A673 (cell line): ENCODE measurements around the gene SCTR.

ENCODE experiments used
- EZH2 ChIP-seq: fragments of 200-600 bp; sonication (generic); IDR thresholded peaks from 2 replicates; pipeline ENCODE4 v1.6.1; 2017; ENCODE audit warnings: borderline replicate concordance, low read depth, mild to moderate bottlenecking, mixed read lengths, antibody characterized with exemption, low read length; ENCODE audit not compliant: poor library complexity, severe bottlenecking
- TF ChIP-seq, protein P1 (sequence below): fragments of 300-800, 200-600 bp; sonication (generic); conservative IDR thresholded peaks from 2 replicates; pipeline ENCODE4 v1.5.1; 2017; ENCODE audit warnings: low read depth, mild to moderate bottlenecking, antibody characterized with exemption, low read length, moderate library complexity, mixed read lengths

DNA sequence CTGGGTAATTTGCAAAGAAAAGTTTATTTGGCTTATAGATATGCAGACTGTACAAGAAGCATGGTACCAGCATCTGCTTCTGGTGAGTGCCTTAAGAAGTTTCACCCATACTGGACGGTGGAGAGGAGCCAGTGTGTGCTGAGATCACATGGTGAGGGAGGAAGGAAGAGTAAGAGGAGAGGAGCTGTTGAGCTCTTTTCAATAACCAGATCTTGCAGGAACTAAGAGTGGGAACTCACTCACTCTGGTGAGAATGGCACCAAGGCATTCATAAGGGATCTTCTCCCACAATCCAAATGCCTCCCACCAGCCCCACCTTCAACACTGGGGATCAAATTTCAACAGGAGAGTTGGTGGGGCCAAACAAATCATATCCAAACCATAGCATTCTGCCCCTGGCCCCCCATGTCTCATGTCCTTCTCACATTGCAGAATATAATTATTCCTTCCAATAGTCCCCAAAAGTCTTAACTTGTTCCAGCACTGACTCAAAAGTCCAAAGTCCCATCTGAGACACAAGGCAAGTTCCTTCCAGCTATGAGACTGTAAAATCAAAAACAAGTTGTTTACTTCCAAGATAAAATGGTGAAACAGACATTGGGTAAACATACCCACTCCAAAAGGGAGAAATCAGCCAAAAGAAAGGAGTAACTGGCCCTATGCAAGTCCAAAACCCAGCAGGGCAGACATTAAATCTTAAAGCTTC is 104.3 kb downstream of the SCTR start:
- TF ChIP-seq, protein P1, sequence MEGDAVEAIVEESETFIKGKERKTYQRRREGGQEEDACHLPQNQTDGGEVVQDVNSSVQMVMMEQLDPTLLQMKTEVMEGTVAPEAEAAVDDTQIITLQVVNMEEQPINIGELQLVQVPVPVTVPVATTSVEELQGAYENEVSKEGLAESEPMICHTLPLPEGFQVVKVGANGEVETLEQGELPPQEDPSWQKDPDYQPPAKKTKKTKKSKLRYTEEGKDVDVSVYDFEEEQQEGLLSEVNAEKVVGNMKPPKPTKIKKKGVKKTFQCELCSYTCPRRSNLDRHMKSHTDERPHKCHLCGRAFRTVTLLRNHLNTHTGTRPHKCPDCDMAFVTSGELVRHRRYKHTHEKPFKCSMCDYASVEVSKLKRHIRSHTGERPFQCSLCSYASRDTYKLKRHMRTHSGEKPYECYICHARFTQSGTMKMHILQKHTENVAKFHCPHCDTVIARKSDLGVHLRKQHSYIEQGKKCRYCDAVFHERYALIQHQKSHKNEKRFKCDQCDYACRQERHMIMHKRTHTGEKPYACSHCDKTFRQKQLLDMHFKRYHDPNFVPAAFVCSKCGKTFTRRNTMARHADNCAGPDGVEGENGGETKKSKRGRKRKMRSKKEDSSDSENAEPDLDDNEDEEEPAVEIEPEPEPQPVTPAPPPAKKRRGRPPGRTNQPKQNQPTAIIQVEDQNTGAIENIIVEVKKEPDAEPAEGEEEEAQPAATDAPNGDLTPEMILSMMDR = no peak
- no peak for TF ChIP-seq EZH2
